ENCODE measurements around the gene PLK2.

PLK2 gene

GRCh38 chr5:58481828-58482227, 21.9 kb upstream of the PLK2 start:
- in situ Hi-C loops (cut with MboI; ENCODE audit: low sequenced_read_pairs) = loop anchor here (25.0 kb wide), 1 partner anchor 355 kb away; no protein-coding TSS in a partner anchor

- in situ Hi-C loops (cut with MboI; ENCODE audit: low sequenced_read_pairs) = loop anchor here (25.0 kb wide), 1 partner anchor 356 kb away; no protein-coding TSS in a partner anchor
Measured at GRCh38 chr5:58481066-58481676, 21.3 kb upstream of the PLK2 start.

DNA sequence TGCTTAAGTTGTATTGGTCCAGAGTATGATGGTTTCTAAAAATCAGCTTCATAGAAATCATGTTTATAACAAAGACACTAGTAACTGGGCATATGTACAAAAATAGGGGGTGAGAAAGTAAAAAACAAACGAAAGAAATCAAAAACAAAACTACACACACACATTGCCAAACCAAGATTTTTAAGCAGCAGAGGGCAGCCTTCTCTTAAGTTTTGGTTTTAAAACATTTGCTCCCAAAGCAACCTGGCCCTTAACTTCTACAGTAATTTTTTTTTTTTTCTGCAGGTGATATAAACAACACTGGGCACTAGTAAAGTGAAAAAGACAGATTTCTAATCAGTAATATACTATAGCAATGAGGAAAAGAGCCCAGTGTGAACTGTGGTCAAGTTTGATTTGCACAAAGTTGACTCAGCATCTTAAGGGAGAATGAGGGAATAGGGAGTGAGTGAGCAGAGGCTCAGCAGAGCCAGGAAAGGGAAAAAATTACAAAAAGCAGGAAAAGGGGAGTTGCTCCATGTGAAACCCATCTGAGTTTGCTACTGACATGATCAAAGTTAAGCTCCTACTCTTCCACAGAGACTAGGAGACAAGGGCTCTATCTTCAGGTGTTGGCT, 18.0 kb upstream of the PLK2 start:
- in situ Hi-C loops (cut with MboI; ENCODE audit: low sequenced_read_pairs) = loop anchor here (25.0 kb wide), 1 partner anchor 359 kb away; no protein-coding TSS in a partner anchor

DNA sequence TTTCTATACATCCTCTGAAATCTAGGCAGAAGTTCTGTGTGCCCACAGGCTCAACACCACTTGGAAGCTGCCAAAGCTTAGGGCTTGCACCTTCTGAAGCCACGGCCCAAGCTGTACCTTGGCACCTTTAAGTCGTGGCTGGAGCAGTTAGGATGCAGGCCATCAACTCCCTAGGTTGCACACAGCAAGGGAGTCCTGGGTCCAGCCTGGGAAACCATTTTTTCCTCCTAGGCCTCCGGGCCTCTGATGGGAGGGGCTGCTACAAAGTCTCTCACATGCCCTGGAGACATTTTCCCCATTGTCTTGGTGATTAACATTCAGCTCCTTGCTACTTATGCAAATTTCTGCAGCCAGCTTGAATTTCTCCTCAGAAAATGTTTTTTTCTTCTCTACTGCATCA, 15.5 kb upstream of the PLK2 start:
- in situ Hi-C loops (cut with MboI; ENCODE audit: low sequenced_read_pairs) = loop anchor here (25.0 kb wide), 1 partner anchor 362 kb away; no protein-coding TSS in a partner anchor

DNA sequence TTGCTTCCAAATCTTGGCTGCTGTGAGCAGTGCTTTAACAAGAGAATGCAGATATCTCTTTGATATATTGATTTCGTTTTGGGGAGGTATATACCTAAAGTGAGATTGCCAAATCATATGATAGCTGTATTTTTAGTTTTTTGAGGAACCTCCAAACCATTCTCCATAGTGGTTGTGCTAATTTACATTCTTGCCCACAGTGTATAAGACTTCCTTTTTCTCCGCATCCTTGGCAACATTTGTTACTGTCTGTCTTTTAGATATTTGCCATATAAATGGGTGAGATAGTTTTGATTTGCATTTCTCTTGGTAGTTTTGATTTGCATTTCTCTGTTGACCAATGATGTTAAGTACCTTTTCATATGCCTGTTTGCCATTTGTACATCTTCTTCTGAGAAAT, 10.0 kb upstream of the PLK2 start:
- in situ Hi-C loops (cut with MboI; ENCODE audit: low sequenced_read_pairs) = loop anchor here (25.0 kb wide), 1 partner anchor 1183 kb away; no protein-coding TSS in a partner anchor

DNA sequence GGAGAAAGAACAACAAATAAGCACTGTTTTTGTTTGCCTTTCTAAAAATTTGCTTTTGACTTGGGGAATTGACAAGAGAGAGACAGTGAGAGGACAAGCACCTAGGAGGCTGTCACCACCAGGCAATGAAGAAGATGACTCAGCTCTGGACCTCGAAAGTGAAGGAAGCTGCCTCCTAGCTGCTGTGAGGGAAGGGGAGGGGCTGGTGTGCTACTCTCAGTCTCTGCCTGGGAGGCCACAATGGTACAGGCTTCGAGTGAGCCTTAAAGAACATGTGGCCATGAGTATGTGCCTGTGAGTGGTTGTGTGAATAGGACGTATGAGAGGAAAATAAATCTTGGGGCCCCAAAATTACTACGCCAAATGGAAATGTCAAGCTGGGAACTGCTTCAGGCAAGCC, 7.1 kb upstream of the PLK2 start:
- in situ Hi-C loops (cut with MboI; ENCODE audit: low sequenced_read_pairs) = loop anchor here (25.0 kb wide), 1 partner anchor 1180 kb away; no protein-coding TSS in a partner anchor

GRCh38 chr5:58462623-58463230, 2.8 kb upstream of the PLK2 start:
- in situ Hi-C loops (cut with MboI; ENCODE audit: low sequenced_read_pairs) = loop anchor here (25.0 kb wide), 1 partner anchor 1175 kb away; no protein-coding TSS in a partner anchor

DNA sequence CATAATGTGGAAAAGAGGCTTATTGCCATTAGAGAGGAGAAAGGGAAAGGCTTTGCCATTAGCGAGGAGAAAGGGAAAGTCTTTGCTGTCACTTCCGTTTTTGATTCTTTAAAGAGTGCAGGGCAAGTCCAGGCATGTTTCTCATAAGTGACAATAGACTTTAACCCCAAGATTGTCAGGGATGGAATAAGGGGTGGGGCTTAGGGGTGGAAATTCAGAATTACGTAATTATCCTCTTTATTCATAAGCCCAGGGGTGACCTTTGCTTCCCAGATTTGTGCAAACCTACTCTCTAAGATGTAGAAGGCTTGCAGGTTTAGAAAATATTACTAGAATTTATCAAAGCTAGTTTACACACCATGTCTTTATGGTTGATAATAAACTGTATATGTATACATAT, 2.3 kb upstream of the PLK2 start:
- in situ Hi-C loops (cut with MboI; ENCODE audit: low sequenced_read_pairs) = loop anchor here (25.0 kb wide), 1 partner anchor 1175 kb away; no protein-coding TSS in a partner anchor

DNA sequence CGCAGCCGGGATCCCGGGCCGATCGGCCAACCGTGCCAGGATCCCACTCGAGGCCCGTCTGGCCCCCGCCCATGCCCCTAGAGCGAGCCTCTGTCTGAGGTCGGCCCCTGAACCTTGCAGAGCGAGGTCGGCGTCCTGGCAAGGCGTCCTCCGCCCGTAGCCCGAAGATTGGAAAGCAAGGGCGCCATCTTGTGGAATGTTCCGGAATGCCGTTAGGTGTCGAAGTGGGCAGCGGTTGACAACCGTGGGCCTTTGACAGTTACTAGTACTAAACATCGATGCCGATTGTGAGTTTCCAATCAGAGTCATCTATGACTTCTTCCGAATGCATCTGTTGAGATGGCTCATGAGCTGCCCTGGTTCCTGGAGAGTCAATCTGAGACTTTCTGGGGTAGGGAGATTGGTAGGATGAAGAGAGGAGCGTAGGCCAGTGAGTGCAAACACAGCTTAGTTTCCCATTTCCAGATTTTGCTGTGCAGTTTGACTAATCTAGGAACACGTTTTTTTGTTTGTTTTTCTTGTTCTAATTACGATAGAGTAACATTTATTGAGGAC, 923 bp upstream of the PLK2 start:
- in situ Hi-C loops (cut with MboI; ENCODE audit: low sequenced_read_pairs) = loop anchor here (25.0 kb wide), 1 partner anchor 1174 kb away; no protein-coding TSS in a partner anchor

GRCh38 chr5:58459146-58460001, 512 bp downstream of the PLK2 start:
- in situ Hi-C loops (cut with MboI; ENCODE audit: low sequenced_read_pairs) = loop anchor here (25.0 kb wide), 1 partner anchor 1172 kb away; no protein-coding TSS in a partner anchor

DNA sequence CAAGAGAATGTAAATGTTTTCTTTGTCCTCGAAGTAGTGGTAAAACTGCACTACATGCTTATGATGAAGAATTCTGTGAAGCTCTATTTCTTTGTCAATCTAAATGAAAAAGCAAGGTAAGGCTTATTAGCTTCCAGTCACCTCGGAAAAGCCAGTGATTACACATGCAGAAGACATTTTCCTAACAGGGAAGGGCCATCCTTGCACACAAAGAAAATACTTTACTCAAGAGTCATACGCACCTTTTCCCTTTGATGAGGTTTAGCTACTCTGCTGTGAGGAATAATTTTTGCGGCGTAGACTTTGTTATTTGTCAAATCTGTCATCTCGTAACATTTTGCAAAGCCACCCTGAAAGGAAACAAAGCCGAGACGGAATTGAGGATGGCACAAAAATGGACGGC, 1.1 kb downstream of the PLK2 start:
- in situ Hi-C loops (cut with MboI; ENCODE audit: low sequenced_read_pairs) = loop anchor here (25.0 kb wide), 1 partner anchor 1171 kb away; no protein-coding TSS in a partner anchor

GRCh38 chr5:58458141-58458742, 1.6 kb downstream of the PLK2 start:
- in situ Hi-C loops (cut with MboI; ENCODE audit: low sequenced_read_pairs) = loop anchor here (25.0 kb wide), 1 partner anchor 1171 kb away; no protein-coding TSS in a partner anchor

DNA sequence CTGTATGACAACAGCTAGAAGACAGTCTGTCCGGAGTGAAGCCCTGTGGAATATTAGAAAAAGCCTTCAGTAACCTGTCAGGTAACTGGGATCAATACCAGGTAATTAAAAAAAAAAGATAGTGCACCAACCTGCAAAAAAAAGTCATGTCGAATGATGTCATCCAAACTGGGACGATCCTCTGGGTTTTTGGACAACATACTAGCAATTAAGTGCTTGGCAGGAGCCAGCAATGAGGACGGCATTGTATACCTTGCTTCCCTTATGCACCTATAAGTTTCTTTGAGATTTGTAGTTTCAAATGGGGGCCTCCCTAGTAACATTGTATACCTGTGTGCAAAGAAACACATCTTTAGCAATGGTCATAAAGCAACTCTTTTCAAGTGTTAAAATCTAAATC, 2.8 kb downstream of the PLK2 start:
- in situ Hi-C loops (cut with MboI; ENCODE audit: low sequenced_read_pairs) = loop anchor here (25.0 kb wide), 1 partner anchor 1170 kb away; no protein-coding TSS in a partner anchor

DNA sequence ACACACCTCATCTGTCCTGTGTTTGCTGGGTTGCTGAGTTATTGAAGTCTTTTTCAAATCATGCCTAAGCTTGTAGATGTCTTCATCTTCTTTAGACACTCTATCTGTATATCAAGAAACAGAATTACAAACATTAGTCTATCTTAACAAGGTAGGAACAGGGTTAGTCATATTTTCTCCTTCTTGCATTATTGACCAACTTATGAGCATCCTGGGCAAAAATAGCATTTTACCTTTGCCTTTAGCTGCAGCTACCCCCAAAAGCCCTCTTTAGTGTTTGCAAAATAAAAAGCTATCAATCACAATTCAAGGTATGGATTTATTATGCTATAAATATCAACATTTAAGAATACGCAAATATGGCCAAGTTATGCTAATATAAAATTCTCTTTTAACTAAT, 3.4 kb downstream of the PLK2 start:
- in situ Hi-C loops (cut with MboI; ENCODE audit: low sequenced_read_pairs) = loop anchor here (25.0 kb wide), 1 partner anchor 1169 kb away; no protein-coding TSS in a partner anchor

DNA sequence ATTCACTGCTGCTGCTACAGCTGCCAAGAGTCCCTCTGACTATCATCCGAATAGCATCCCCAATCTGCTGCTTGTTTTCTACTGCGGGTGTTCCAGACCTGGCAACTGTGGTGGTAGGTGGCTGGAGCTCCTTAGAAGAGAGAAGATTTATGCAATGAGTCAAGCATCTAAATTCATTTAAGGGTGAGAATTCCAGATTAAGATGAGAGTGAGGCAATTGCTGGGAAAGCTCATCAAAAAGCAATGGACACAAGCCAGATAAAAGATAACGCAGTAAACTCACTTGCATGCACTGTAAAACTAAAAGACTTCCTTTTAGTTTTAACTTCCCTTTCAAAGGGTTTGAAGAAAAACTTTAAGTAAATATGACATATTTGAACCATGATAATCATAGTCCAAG, 3.9 kb downstream of the PLK2 start:
- in situ Hi-C loops (cut with MboI; ENCODE audit: low sequenced_read_pairs) = loop anchor here (25.0 kb wide), 1 partner anchor 1169 kb away; no protein-coding TSS in a partner anchor

DNA sequence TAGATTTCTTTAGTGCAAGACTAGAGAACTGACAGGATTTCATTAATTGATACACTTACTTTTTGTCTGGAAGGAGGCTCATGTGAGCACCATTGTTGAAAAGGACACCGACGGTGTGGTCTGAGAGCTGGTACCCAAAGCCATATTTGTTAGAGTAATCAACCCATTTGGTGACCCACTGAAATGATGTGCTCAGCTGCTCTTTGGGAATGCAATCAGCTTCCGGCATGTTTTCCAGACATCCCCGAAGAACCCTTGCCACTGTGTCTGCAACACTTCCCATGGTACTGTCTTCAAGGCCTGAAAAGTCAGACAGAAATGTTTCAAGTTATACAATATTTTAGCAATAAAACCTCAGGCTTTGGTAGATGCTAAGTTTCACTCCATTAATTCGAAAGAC, 4.4 kb downstream of the PLK2 start:
- in situ Hi-C loops (cut with MboI; ENCODE audit: low sequenced_read_pairs) = loop anchor here (25.0 kb wide), 1 partner anchor 1168 kb away; no protein-coding TSS in a partner anchor

DNA sequence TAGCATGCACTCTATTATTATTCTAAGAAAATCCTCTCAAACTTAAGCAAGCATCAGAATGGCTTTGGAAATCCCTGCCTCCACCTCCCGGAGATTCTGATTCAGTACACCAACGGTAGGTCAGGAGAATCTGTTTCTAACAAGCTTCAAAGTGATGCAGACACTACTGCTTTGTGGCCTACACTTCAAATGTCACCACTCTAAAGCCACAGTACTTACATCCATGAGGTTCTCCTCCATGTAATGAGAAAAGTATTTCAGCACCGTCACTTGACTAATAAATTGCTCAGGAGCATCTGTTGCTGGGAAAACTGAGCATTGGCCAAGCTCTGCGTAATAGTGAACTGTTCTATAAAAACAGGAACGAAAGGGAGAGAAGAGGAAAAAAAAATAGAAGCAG, 4.8 kb downstream of the PLK2 start:
- in situ Hi-C loops (cut with MboI; ENCODE audit: low sequenced_read_pairs) = loop anchor here (25.0 kb wide), 1 partner anchor 1168 kb away; no protein-coding TSS in a partner anchor

DNA sequence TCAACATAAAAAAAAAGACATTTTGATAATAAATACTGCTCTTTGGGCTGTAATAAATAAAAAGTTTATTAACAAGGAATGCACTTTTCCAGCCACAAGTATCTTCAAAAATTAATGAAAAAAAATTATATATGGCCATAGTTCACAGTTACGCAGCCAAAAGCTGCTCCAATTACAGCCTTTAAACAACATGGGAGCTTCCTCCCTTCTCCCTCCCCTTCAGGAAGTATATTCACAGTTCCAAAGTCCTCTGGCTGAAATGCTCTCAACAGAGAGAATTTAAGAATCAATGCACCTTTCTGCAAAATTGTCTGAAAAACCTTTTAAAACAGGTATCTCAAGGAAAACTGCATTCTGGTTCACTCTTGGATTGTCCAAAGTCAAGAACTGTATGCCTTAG, 5.9 kb downstream of the PLK2 start:
- in situ Hi-C loops (cut with MboI; ENCODE audit: low sequenced_read_pairs) = loop anchor here (25.0 kb wide), 1 partner anchor 1167 kb away; no protein-coding TSS in a partner anchor

- in situ Hi-C loops (cut with MboI; ENCODE audit: low sequenced_read_pairs) = loop anchor here (25.0 kb wide), 1 partner anchor 1166 kb away; no protein-coding TSS in a partner anchor
Measured at GRCh38 chr5:58453306-58453705, 6.6 kb downstream of the PLK2 start.

All from HL-60/S4 treated with retinoic acid at 250 ng/mL for 4 days and 3 days (cell line).